ENCODE results near the gene ANKRD1.
A peak's percentile ranks its signal among the peaks of the same experiment; 100 is the strongest.

Gene ANKRD1

DNA sequence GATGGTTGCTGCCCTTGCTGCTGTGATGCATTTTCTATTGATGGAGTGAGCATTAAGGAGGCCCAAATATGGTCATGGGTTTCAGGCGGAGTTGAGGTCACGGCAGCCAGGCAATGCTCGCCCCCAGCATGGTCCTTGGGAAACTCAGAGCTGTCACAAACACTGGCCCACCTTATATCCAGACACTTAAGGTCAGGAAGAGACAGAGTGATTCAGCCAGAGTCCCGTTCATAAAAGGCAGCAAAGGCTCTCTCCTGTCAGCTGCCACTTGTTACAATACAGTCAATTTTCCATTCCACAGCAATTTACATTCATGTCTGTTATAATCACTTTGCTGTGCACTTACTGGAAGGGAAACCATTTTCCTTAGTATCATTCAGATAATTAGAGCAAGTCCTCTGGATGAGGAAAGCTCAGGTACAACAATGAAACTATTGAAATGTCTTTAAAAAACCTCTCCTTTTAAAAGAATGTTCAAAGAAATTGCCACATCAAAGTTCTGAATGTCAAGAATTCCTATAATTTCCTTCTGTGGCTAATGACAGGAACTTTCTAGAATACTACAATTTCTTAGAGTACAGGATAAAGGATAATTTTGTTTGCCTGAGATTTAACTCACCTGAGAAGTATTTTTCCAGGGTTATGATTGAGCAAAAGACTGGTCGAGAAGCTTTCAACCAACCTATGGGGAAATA is 14.8 kb upstream of the ANKRD1 start:
- DNase-seq (ENCODE audit: low spot score): no peak

DNA sequence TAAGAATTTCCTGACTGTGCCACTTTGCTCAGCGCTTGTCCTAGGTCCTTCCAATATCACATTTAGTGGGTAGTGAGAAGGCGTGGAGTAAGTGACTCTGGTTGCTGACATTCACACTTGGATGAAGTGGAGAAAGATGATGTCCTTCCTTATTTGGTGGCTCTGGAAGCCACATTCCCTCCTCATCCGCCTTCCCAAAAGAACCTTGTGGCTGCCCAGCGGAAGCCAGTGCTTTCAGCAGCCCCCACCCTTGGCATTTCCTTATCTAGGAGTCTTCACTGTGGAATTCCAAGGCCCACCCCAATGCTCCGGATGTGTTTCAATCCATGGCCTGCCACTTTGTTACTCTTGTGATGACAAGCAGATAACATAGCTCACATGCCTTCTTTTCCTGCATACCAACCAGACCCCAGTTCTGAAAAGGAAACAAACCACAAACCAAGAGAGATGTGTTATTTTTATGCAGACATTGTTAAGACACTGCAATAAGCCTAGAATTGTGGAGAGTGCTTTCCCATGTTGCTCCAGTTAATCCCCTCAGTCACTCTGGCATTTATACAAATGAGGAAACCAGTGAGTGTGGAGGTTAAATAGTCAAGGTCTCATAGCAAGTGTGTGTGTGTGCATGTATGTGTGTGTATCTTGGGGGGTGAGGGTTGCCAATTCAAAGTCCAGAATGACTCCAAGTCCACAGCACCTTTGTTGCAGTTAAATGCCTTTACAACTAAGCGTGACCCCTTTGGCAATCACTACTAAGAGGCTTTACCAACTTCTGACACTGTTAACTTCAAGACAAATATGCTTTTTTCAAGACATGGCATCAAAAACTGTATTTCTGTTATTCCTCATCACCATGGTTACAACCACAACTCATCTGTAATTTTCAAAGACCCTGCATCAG is 10.3 kb upstream of the ANKRD1 start:
- no peak for DNase-seq (ENCODE audit: low spot score)

DNA sequence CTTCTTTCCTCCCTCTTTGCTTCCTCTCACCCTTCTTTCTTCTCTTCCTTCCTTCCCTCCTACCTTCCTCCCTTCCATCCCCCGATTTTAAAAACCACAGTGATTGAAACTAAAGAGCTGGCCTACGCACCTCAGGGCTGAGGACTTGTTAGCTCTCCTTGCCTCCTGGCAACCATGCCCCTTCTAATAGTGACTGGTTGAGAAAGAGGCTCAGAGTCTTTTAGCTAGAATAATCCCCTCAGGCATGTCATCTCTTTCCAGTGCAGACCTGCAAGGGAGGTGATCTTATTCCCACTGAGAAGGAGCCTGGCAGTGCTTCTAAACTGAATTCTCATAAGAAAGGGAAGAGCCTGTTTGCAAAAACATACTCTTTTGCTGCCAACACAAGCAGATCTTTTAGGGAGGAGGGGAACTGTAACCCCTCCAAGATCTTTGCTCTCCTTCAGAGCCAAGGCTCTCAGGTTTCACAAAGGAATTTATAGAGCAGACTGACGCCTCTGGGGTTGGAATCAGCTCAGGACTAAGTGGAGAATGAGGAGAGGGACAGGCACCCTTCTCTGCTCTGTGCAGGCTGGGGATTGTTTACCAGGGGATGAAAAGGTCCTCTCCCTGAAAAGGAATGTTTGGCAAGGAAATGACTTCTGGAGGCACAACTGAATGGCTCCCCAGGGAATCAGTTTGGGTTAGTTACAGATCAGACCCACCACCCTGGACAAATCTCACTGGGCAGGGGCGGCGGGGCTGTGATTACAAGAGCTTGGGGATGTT is 9.4 kb upstream of the ANKRD1 start:
- DNase-seq (ENCODE audit: low spot score): peak; percentile 12

GRCh38 chr10:90929179-90929578 is 8.3 kb upstream of the ANKRD1 start:
- no peak for DNase-seq (ENCODE audit: low spot score)

DNA sequence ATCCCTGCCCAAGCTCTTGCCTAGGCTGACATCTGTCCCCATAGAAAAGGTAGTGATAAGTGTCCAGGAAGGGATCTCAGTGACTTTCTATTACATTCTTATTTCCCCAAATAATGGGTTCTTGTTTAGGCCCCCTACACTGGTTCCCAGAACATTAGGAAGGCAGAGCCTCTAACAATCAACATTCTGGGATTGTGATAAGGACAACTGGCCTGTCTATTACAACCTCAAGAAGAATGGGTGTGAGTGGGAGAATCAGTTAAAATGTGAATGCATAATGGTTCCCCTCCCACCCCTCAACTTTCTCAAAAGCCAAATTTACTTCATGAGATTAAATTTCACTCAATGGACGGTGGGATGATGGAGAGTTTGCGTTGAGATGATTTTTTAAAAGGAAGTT is 6.4 kb upstream of the ANKRD1 start:
- DNase-seq (ENCODE audit: low spot score): no peak

DNA sequence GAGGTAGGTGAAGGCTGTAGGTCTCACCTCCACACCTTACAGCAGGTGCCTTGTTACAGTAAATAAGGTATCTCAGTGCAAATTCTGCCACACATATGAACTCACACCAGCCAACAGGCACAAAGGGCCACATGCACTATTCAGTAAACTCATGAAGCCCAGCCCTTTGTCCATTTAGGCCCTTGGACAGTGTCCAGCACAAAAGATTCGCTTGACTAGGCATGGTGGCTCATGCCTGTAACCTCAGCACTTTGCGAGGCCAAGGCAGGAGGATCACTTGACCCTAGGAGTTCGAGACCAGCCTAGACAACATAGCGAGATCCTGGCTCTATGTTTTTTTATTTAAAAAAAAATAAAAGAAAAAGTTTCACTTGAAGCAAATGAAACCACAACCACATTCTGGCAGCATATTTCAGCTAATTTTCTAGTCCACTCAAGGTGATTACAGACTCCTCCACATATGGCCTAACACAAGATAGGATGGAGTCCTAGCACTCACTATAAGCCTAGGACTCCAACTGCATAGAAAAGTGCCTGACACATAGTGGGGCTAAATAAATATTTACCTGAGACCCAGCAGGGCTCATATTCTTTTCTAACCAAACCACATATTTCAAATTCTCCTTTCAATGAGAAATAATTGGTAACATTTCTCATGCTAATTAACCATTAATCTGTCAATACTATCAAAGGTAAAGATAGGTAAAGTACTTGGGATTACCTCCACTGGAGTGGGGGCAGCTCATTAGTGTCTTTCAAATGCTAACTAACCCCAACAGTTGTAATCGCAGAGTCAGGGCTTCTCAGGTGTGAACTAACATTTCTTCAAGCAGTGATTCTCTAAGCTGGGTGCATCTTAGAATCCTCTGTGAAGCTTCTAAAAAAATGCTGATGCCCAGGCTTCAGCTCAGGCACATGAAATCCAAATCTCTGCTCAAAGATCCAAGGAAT is 4.5 kb upstream of the ANKRD1 start:
- no peak for DNase-seq (ENCODE audit: low spot score)

DNA sequence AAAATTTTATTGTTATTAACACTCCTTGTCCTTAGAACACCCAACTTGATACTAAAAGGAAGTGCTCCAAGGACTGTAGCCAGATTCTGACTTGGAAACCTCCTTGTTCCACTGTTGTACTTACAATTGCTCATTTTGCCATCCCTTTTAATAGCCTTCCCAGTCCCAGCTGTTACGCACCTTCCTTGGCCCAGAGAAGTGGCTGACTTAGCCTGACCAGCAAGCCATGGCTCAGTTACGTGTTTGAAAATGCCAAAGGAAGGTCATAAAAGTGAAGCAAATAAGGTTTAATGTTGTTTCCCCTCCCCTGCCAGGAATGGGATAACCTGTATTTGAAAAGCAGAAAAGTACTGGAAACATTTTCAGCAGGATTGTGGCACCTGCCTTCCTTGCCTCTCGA is 3.7 kb upstream of the ANKRD1 start:
- DNase-seq (ENCODE audit: low spot score): no peak

- no peak for DNase-seq (ENCODE audit: low spot score)
Observed at GRCh38 chr10:90923111-90923731, 2.3 kb upstream of the ANKRD1 start.

DNA sequence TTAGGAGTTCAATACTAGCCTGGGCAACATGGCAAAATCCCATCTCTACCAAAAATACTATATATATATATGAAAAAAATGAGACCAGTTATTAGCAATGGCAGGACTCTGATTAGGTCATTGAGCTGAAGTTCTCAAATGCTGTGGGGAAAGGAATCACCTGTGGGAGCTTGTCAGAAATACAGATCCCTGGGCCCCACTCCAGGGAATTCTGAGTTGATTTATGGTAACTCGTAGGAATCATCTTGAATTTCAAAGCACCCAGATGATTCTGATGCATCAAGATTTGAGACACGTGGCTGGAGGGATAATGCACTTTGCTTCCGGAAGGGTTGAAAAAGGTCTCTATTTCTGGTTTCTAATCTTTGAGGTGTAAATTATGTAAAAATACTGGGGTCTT is 1.0 kb upstream of the ANKRD1 start:
- DNase-seq (ENCODE audit: low spot score): no peak

DNA sequence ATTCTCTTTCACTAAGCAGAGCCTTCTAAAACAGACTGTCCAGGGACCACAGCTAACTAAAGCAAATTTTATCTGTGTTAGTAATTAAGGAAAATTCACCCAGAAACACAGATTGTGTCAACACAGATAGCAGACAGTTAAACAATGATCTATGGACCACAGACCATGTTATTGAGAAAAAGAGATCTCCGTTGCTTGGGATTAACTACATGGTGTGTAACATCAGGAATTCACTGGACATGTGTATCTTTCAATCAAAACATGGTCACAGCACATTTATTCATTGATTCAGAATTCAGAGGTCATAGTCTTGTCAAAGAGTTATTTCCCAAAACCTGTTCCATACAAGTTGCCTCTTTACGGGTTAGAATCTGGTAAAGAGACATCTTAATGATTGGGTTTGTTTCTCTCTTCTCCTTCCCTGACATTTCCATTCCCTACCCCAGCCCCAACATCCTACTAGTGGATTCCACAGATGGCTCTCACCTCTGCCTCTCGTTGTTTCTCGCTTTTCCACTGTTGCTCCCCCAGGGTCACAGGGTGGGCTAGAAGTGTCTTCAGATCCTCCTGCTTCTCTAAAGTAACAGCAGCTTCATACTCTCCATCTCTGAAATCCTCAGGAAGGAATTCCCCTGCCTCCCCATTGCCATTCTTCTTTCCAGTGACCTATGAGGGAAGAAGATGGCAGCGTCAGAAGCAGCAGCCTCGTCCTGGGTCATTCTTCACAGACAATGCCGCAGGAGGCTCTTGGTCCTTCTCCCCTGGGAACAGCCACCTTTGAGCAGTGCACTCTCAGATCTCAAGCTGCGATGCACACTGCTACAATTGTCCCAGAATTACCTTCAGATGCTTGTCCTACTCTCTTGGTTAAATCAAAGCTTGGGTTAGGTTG is 958 bp downstream of the ANKRD1 start:
- DNase-seq (ENCODE audit: low spot score): no peak

GRCh38 chr10:90917968-90918318 is 2.9 kb downstream of the ANKRD1 start:
- DNase-seq (ENCODE audit: low spot score): no peak

- DNase-seq (ENCODE audit: low spot score): no peak
Observed at GRCh38 chr10:90917238-90917967, 3.5 kb downstream of the ANKRD1 start.

DNA sequence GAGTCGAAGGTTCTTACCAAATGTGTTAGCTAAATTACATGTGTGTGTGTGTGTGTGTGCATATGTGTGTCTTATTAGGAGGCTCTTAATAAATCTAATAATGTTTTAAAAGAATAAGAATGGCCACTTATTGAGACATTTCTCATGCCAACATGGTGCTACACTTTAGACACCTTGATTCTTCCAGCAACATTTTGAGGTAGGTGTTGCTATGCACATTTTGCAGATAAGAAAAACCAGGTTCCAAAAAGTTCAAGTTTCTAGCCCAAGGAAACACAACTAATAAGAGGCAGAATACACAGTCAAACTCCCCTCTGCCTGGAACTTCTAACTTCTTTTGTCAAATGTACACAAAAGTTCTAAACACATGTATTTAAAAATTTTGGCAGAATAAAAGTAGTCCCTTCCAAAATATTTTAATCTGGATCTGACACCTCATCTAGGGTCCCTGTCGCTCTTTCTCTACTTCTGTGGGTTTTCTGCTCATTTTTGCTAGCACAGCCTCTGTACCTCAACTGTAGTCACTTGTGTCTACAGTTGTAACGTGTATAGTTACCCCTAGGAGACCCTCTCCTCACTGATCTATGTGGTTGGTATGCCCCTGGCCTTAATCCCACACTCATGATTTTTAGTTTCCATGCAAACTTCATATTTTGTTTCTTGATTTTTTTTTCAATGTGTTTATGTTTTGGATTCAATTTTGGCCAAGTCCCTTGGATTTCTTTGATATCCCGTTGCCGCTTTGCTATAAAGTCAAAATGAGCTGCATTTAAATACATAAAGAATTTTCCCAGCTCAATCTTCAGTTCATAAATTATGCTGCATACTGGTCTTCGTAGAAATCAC is 4.3 kb downstream of the ANKRD1 start:
- DNase-seq (ENCODE audit: low spot score): no peak

GRCh38 chr10:90915766-90916075 is 5.2 kb downstream of the ANKRD1 start:
- no peak for DNase-seq (ENCODE audit: low spot score)

GRCh38 chr10:90914992-90915765 is 5.7 kb downstream of the ANKRD1 start:
- DNase-seq (ENCODE audit: low spot score): no peak

DNA sequence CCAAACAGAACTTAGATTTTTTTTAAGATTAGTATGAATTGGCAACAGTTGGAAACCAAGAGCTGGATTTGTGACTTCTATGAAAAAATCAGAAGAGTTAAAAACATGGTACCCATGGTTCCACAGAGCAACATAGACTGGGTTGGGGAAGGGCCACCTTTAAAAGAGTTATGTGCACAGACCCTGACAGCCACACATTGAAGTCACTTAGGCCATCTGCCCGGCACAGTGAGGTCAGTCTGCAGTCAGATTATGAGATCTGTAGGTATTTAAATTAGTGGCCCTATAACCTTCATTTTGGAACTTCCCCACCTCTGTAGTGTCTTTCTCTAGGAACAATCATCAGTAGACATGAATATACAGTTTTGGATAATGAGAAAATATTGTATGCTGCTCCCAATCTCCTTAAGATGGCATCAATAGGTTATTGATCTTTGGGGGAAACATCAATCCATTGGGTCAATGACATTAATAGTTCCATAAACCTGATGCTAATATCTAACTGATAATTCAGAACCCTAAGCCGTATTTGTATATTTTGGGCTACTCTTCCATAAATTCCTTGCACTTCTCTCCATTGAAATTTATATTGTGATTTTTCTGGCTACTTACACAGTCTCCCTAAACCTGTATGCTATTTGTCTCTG is 7.0 kb downstream of the ANKRD1 start:
- DNase-seq (ENCODE audit: low spot score): no peak

DNA sequence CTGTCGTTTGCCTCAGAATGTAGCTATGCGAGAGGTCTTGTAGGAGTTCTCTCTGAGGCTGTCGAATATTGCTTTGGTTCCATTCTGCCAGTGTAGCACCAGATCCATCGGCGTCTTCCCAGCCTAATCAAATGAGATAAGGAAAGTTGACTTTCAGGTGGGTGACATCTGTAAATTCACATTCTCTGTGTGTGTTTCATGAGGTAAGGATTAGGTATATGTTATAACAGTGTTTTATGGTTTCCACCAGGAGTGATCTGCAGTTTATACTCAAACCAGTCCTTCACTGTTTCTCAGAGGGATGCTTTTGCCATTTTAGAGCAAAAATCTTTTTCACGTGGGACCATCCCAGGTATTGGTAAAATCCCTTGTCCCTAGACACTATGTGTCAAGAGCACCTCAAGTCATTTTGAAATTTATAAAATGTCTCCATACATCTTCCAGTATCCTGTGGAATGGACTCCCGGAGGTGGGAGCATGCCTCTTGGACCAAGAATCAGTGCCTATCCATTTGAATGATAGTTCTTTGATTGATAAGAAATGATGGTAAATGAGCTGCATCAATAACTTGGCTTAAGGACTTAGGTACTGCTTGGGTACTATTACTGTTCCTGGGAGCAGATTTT is 7.9 kb downstream of the ANKRD1 start:
- DNase-seq (ENCODE audit: low spot score): no peak
